CMK (cell line): ENCODE data around the gene TOMM20L.
A peak's percentile ranks its signal among the peaks of the same experiment; 100 is the strongest.
"Not testable (repeated sequence)": the region's sequence is repeated elsewhere in the genome, so short reads cannot be mapped to it uniquely, and the experiment has no call there.

Source experiments
- DNase-seq: peaks from one replicate; pipeline ENCODE4 v3.0.0-alpha.2; 2010; ENCODE audit warnings: low read depth

Gene TOMM20L

DNA sequence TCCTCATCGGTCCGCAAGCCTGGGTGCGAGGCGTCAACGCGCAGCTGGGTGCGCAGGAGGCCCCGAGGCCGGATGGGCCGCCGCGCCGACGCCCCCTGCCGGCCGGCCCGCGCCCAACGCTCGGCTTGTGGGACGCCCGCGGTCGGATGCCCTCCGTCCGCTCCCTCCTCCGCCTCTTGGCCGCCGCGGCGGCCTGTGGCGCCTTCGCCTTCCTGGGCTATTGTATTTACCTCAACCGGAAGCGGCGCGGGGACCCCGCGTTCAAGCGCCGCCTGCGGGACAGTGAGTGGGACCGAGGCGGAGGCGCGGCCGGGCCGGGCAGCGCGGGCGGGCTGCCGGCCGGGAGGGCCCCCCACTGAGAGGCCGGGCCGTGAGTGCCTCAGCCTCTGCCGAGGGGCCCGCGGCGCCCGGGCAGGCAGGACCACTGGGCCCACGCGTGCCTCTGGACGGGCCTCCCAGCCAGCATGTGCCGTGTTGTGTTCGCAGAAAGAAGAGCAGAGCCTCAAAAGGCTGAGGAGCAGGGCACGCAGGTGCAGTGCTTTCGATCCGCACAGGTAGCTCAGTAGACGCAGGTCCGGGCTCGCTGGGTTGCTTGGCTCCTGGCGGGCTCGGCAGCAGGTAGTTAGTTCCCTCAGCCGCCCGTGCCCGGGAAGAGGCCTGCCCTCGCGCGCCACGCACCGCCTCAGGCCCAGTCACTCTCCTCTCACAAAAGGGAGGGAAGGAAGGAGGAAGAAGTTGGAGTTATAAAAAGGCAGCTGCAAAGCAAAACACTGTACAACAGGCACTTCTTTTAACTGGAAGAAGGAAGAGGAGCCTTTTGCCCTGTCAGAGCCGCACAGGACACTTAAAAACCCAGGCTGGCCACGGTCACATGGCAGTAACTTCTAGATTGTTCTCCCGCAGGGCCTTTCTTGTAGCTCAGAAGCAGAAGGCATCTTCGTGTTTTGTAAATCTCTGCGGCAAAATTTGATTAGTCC lies at the start of gene TOMM20L:
Gene TOMM20L, plus strand, starts transcription at position 119 of the 977 bp plus-strand sequence. Its CDS starts 28 bp downstream, at position 147.
- DNase-seq = peak; percentile 47

DNA sequence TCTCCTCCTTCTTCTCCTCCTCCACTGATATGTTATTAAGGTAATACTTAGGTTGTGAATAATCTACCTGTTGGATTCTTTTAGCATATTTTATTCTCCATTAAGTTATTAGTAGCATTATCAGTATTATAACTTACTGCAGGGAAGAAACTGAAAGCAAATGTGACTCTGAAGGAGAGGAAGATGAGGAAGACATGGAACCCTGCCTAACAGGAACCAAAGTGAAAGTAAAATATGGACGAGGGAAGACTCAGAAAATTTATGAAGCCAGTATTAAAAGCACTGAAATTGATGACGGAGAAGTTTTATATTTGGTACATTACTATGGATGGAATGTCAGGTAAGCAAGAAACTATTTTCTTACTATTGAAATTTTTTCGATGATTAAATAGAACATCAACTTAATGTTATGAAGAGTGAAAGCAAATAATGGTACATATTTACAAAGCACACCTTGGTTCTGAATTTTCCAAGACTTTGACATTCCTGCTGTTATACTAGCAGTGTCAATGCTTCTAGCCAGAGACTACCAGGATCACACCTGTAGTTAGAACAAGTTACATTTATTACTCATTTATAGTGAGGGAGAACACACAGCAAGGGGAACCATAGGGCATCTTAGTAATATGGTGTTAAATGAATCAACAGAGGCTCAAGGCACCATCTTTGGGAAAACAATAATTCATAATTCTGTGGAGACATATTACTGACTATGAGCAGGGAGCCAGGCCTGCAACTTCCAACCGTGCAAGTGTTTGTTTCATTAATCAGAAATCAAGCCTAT lies 42.0 kb upstream of the TOMM20L start:
- DNase-seq = no peak

DNA sequence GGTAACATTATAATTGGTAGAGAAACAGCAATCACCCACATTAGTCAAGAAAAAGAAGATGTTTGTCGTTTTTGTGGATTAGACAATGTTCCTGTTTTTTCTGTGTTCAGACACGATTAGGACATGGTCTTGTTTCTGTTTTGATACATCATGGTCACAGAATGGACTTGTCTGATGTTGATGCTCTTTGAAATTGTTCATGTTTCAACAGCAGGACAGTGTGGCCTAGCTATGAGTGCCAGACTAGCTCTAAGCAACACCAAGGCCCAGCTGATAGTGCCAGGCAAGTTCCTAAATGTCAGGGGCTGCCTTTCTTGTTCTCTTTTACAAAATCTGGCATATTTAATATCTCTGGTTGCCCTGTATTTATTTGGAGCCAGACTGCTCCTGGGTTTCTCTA lies 40.9 kb upstream of the TOMM20L start:
- no peak for DNase-seq

DNA sequence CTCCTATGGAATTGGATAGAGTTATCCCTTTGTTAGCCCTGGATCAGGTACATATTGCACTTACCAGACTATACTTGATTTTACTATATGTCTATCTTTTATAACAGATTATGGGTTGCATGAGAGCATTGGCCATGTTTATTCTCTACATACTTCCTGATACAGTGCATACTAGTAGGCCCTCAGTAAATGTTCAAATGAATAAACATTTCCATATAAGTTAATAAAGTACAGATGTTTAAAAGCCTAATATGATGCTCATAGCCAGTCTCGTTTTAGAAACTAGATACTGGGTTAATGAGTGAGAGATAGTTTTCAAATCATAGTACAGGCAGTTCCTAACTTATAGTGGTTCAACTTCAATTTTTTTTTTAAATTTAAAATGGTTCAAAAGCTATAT lies 39.5 kb upstream of the TOMM20L start:
- no peak for DNase-seq

DNA sequence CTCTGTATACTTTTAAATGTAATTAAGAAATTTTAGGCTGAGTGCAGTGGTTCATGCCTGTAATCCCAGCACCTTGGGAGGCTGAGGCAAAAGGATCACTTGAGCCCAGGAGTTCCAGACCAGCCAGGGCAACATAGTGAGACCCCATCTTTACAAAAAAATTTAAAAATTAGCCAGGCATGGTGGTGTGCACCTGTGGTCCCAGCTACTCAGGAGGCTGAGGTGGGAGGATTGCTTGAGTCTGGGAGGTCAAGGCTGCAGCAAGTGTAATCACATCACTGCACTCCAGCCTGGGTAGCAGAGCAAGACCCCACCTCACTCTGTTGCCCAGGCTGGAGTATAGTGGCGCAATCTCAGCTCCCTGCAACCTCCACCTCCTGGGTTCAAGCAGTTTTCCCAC lies 33.5 kb upstream of the TOMM20L start:
- not testable (repeated sequence) for DNase-seq

DNA sequence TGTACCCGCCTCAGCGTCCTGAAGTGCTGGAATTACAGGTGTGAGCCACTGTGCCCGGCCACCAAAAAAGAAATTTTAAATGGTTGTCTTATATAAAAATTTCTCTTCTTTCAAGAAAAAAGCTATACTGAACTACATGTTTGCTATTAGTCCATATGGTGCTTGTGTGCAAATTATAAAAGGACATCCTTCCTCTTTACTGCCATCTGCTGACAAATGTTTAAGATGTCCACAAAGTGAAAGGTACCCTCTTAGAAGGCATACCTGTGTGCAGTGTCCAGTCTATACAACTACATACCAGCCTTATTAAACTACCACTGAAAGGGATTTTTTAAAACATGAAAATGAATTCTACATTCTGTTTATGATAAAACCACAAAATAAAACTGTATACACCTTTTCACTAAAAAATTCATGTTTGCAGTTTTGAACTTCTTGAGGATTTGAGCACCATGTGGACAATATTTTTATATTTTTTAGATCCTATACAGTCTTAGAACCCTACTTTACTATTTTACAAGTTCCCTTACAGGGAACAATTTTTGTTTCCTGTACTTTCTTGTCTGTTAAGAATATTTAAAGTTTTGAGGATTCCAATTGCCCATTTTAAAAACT lies 32.8 kb upstream of the TOMM20L start:
- no peak for DNase-seq

DNA sequence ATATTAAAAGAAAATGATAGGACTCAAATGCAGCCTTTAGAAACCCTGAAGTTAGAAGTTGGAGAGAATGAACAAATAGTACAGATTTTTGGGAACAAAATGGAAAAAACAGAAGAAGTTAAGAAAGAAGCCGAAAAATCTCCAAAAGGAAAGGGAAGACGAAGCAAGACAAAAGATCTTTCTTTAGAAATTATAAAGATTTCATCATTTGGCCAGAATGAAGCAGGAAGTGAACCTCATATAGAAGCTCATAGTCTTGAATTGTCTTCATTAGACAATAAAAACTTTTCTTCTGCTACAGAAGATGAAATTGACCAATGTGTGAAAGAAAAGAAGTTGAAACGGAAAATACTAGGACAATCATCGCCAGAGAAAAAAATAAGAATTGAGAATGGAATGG lies 31.4 kb upstream of the TOMM20L start:
- no peak for DNase-seq

DNA sequence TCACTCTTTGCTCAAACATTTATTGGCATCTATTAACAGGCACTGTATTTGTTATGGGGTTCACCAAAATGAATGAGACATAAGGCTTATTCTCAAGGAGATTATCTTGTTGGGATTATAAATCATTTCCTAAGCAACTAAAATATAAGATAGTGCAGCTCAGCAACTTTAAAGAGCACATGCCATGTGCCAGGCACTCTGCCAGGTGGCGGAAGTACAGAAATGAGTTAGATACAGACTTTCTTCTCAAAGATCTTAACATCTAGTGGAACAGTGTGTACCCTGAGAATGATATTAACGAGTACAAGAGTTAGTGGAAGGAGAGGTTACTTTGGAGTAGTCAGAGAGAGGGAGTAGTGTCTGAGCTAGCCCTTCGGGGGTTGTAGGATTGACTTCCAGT lies 28.4 kb upstream of the TOMM20L start:
- no peak for DNase-seq

DNA sequence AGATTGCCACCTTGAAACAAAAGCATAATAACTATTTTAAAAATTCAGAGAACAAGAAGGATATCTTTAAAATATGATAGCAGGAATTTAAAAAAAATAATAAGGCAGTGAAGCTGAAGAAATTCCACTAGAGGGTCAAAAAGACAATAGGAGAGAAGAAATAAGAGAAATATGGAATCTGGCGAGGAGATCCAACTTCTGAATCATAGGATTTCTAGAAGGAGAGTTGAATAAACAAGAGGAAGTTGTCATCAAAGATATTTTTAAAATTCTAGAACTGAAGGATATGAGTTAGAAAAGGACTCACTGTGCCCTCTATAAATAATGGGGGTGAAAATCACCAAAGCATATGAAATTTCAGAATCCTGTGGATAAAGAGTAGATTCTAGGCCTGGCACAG lies 26.8 kb upstream of the TOMM20L start:
- DNase-seq = no peak

DNA sequence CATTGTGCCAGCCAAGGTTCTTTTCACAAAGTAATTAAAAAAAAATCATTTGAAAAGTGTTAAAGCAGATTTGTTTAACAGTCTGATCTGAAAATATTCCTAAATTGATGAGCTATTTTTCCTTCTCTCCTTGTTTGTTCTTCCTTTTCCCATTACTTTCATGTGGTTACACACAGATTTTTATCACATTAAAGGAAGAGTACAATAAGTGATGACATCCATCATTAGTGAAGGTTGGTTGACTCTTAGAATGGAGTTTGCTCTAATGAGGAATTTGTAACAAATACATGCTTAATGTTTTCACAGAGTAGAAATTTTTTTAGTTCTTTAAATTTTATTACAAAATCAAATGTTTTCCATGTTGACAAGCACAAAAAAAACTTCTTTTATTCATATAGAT lies 18.9 kb upstream of the TOMM20L start:
- DNase-seq = no peak

DNA sequence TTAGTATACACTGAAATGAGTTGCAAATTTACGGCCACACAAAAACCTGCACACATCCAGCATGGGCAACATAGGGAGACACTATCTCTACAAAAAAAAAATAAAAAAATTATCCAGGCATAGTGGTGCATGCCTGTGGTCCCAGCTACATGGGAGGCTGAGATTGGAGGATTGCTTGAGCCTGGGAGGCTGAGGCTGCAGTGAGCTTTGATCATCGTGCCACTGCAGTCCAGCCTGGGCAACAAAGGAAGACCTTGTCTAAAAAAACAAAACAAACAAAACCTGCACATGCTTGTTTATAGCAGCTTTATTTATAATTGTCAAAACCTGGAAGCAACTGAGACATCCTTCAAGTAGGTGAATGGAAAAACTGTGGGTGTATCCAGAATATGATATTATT lies 4.9 kb upstream of the TOMM20L start:
- DNase-seq = no peak

DNA sequence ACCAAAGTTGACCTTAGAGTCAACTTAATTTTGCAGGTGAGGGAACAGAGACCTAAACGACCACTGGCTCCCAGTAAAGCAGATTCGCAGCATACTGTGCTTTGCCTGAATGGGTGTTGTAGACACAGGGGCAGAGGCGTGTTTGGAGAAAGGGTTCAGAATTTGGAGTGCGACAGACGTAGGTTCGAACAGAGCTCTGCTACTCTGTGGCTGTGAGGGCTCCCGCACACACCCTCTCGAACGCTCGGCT lies 243 bp upstream of the TOMM20L start:
- DNase-seq = no peak

DNA sequence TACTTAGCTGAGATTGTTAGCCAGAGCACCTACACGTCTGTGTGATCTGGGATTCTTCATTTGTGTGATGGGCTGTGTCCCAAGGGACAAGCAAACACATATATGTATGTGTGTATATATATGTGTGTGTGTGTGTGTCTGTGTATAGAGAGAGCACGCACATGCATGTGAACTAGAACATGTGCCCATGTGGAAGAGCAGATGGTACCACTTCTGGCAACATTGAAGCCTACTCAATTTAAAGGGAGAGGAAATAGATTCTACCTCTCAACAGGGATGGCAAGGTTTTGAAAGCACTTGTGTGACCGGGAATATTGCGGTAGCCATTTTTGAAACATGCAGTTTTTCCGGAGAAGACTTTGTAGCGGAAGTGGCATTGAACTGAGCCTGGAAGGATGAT lies 1.4 kb downstream of the TOMM20L start:
- DNase-seq = no peak

DNA sequence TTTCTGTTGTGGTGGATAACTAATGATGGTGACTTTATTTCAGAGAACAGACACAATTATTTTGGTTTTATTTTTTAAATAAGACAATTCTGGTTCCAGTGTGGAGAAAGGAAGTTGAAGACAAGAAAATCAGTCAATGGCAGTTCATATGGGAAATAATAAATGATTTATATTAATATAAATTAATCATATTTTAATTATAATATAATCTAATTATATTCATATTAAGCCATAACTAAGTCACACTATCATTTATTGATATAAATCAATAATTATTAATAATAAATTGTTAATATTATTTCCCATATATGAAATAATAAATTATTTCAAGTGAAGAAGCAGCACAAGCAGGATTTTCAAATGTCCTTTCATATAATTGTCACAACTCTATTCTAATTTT lies 2.8 kb downstream of the TOMM20L start:
- no peak for DNase-seq

DNA sequence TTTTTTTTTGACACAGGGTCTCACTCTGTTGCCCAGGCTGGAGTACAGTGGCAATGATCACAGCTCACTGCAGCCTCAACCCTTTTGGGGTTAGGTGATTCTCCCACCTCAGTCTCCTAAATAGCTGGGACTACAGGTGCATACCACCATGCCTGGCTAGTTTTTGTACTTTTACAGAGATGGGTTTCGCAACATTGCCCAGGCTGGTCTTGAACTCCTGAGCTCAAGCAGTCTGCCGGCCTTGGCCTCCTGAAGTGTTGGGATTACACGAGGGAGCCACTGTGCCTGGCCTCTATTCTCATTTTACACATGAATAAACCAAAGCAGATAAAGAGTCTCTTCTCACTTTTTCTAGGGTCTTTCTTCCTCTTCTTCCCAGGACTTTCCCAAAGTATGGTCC lies 3.2 kb downstream of the TOMM20L start:
- no peak for DNase-seq

DNA sequence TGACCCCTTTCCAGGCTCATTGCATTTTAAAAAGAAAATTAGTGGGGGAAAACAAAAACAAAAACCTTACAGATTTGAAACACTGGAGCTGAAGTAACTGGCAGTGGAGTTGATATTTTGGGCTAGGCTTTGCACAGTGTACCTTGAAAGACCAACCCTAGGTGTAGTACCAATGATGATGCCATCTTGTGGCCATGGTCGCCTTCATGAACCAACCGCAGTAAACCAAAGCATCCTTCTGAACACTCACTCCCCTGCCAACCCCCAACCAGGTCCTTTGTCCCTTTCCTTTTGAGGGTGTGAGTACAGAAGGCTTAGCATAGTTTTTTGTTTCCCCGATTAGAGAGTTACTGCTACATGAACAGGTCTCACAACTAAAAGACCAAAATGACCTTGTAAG lies 5.9 kb downstream of the TOMM20L start:
- no peak for DNase-seq

DNA sequence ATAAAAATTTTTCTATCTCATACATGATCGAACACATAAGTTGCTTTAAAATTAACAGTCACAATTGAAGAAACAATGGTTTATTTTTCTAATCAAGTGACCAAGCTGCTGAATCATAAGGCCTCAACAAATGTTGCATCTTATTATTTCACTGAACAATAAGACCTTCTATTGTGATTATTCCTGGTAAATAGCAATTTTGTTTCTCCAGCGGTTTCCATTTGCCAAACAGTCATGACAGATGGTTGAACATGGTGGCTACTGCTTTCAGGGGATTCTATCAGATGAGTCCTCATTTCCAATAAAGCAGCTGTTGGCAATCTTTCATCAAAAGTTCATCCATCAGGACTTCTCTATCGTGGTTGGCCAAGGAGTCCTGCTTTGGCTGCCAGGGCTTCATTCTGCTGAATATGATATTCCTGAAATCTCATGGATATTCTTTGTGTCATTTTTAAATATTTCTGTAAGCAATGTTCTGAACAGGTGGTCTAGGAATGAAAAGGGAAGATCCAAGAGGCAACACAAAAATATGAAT lies 13.0 kb downstream of the TOMM20L start:
- no peak for DNase-seq

DNA sequence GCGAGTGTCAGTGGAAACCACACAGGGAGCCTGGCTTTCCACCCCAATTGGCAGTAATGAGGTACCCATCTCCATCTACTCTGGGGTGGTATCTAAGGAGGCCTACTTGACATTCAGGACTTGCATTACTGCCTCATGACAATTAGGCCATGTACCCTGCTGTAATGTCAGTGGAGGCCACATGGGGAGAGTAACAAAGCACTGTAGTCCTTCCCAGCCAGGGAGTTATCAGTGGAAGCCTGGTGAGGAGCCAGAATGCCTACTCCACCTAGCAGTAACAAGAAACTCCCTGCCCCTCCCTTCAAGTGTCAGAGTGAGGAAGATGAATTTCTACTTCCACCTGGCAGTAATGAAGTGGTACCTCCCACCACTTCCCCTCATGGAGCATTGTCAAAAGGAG lies 19.1 kb downstream of the TOMM20L start:
- no peak for DNase-seq

DNA sequence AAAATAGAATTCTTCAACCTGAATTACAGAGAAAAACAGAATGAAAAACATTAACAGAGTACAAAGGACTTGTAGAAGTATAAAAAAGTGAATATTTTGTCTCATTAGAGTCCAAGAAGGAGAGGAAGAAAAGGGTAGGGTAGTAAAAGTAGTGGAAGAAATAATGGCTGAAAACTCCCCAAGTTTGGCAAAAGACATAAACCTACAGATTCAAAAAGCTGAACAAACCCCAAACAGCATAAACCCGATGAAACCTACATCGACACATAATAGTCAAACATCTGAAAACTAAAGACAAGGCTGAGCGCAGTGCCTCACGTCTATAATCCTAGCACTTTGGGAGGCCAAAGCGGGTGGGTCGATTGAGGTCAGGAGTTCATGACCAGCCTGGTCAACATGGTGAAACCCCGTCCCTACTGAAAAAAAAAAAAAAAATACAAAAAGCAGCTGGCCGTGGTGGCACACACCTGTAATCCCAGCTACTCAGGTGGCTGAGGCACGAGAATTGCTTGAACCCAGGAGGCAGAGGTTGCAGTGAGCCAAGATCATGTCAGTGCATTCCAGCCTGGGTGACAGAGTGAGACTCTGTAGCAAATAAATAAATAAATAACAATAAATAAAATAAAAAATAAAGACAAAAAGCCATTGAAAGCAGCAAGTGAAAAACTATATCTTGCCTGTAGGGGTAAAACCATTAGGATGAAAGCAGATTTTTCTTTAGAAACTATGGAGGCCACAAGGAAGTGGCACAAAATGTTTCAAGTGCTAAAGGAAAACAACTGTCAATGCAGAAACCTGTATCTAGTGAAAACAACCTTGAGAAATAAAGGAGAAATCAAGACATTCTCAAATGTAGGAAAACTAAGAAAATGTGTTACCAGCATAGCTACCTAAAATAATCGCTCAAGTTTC lies 20.2 kb downstream of the TOMM20L start:
- DNase-seq = no peak

DNA sequence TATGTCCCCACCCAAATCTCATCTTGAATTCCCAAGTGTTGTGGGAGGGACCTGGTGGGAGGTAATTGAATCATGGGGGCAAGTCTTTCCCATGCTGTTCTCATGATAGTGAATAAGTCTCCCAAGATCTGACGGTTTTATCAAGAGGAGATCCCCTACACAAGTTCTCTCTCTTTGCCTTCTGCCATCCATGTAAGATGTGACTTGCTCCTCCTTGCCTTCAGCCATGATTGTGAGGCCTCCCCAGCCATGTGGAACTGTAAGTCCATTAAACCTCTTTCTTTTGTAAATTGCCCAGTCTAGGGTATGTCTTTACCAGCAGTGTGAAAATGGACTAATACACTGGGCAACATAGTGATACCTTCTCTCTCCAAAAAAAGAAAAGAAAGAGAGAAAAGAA lies 21.2 kb downstream of the TOMM20L start:
- DNase-seq = not testable (repeated sequence)

DNA sequence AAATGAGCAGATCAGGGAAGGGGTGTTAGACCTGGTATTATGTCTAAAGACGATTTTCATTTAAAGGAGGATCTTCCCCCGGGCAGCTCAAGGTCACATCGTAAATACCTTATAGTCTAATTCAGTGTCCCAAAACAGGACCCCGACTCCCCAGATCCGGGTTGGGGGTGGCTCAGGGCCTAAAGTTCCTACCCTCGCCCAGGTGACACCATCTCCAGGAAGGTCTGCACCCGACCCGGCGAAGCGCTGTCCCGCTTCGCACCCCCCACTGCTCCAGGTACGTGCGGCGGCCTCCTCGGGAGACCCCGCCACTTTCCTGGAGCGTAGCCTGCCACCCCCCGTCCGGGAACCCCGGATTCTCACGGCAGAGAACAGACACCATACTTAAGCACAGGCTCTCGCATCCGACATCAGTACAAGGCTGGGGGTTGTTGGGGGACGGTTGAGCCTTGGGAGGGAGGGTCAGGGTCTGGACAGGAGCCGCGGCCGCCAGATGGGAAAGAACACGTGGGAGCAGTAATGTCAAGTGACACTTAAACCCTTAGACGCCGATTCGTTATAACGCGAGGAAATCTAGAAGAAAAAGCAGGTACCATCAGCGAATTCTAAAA lies 31.0 kb downstream of the TOMM20L start:
- no peak for DNase-seq
